ENCODE data around the gene CPZ.
"Not testable (repeated sequence)": the region's sequence is repeated elsewhere in the genome, so short reads cannot be mapped to it uniquely, and the experiment has no call there.

GRCh38 chr4:8621135-8621534, 28.6 kb downstream of the CPZ start:
- not testable (repeated sequence) for TF ChIP-seq CTCF, POLR2A (IDR thresholded peaks at IDR 0.05)

Data from adrenal gland (tissue), 5 donors.